CD4-positive, alpha-beta T cell (primary cell): ENCODE results near the gene FBXO9. TPM values are rescaled to one million over a fixed set of nuclear protein-coding genes. Genes with fewer than 3 reads are reported as not detected.

Experiments
- ATAC-seq: fragments of 200-7000 bp; cut with Tn5 transposase; one replicate; pipeline ENCODE4 v1.10.0; 2022; ENCODE audit warnings: mild to moderate bottlenecking; ENCODE audit not compliant: poor library complexity
- CTCF ChIA-PET: fragments of 350-600 bp; sonication (Branson Sonifier 250); formaldehyde crosslinking; loops from one replicate; lab custom pipeline; 2021; ENCODE audit warnings: antibody characterized with exemption, inconsistent platforms; lab: Charles Lee
- POLR2A ChIA-PET: fragments of 350-600 bp; sonication (Branson Sonifier 250); formaldehyde crosslinking; loops from one replicate; lab custom pipeline; 2021; ENCODE audit warnings: antibody characterized with exemption, inconsistent platforms; lab: Charles Lee
- DNase-seq, 14 experiments: peaks; one replicate each; pipeline ENCODE4 v3.0.0-alpha.2; 2013 to 2020; ENCODE audit warnings: mixed read lengths in 2 of 14
- H3K27ac ChIP-seq, 2 donors: one replicate each; pipeline versions ENCODE4 v1.5.1 to v1.7.0; 2013; ENCODE audit warnings: low read length in 2 of 2, low read depth in 1 of 2, mild to moderate bottlenecking in 1 of 2
- H3K27me3 ChIP-seq, 2 experiments: 1 replicate in 1 of 2; 2 replicates in 1 of 2; pipeline versions ENCODE4 v1.6.1 to v1.7.0; 2013; ENCODE audit warnings: low read length in 2 of 2, control low read depth in 1 of 2, mild to moderate bottlenecking in 1 of 2, moderate library complexity in 1 of 2; ENCODE audit not compliant: insufficient read depth in 2 of 2, control insufficient read depth in 1 of 2
- H3K36me3 ChIP-seq: one replicate; pipeline ENCODE4 v1.6.1; 2013; ENCODE audit warnings: low read length, control low read depth; ENCODE audit not compliant: insufficient read depth
- H3K4me1 ChIP-seq: one replicate; pipeline ENCODE4 v1.6.1; 2013; ENCODE audit warnings: low read length, control low read depth; ENCODE audit not compliant: insufficient read depth
- H3K4me3 ChIP-seq: one replicate; pipeline ENCODE4 v1.5.1; 2013; ENCODE audit warnings: mild to moderate bottlenecking, low read length, moderate library complexity
- H3K9me3 ChIP-seq, 2 experiments: 1 replicate in 1 of 2; 2 replicates in 1 of 2; pipeline versions ENCODE4 v1.6.1 to v1.7.0; 2013; ENCODE audit warnings: low read length in 2 of 2, mild to moderate bottlenecking in 2 of 2, control low read depth in 1 of 2, moderate library complexity in 1 of 2; ENCODE audit not compliant: control insufficient read depth in 1 of 2, insufficient read depth in 1 of 2
- H3K27ac Mint-ChIP-seq: one replicate; pipeline ENCODE4 v1.8.0; 2020; ENCODE audit warnings: mixed read lengths
- H3K27me3 Mint-ChIP-seq: one replicate; pipeline ENCODE4 v1.8.0; 2021; ENCODE audit warnings: mixed read lengths
- H3K36me3 Mint-ChIP-seq: one replicate; pipeline ENCODE4 v1.8.0; 2021; ENCODE audit warnings: low read depth, mixed read lengths
- H3K4me1 Mint-ChIP-seq: one replicate; pipeline ENCODE4 v1.8.0; 2021; ENCODE audit warnings: low read depth, mixed read lengths
- H3K4me3 Mint-ChIP-seq: one replicate; pipeline ENCODE4 v1.8.0; 2020; ENCODE audit warnings: mild to moderate bottlenecking, mixed read lengths
- H3K9me3 Mint-ChIP-seq: one replicate; pipeline ENCODE4 v1.8.0; 2020; ENCODE audit warnings: mixed read lengths
- intact Hi-C, 2 experiments: fragments of 100-400 bp; cut with DNase I in 1 of 2; cut with micrococcal nuclease in 1 of 2; formaldehyde crosslinking; loops; one replicate each; pipeline versions ENCODE4 v1.15.1 to v1.9.0; 2023 to 2025; cut with DNase I, micrococcal nuclease
- polyA plus RNA-seq, 2 donors: library from polyadenylated mRNA; unstranded; fragments of 120-200 nt; gene quantifications; one replicate each; pipeline ENCODE4 v1.2.1, GENCODE V29; 2013
- total RNA-seq, 174 experiments: library from RNA in 2 of 174; stranded (reverse) in 2 of 174; gene quantifications; one replicate each; pipeline ENCODE4 v1.2.3 and lab custom pipeline; 2021 to 2026
- TF ChIP-seq, protein P1 (sequence below): fragments of 200-600 bp; IDR thresholded peaks from one replicate; pipeline ENCODE4 v1.8.0; 2022; ENCODE audit warnings: antibody characterized with exemption, mild to moderate bottlenecking

The FBXO9 gene
- total RNA-seq (10 to 100 TPM; 67.3 to 77.0 TPM), total RNA-seq (lab: John Stamatoyannopoulos, UW) (20.7 to 125 (median 68.8) reads per million in 172 experiments)
- polyA plus RNA-seq (2013, experiment 1 of 2): 62.1 TPM
- 79.1 TPM for polyA plus RNA-seq (2013, experiment 2 of 2)

- no peaks in the 10 kb centered on the region for H3K27me3 ChIP-seq
- no peaks in the 10 kb centered on the region for H3K27me3 Mint-ChIP-seq
- ChIA-PET POLR2A (interaction anchor here (0.8 to 1.7 kb wide), 8 partner anchors 8 to 586 kb away, joined by 3 to 8 read pairs (median 3); partner anchors contain the start of genes GCLC and GSTA4), CTCF (interaction anchor here (1.1 to 4.0 kb wide), 4 partner anchors 14 to 71 kb away, joined by 3 to 24 read pairs (median 6); partner anchors contain the start of gene GSTA4)
- H3K36me3 ChIP-seq: no peaks in the 10 kb centered on the region
- DNase-seq (peak; percentile 48 to 88 (median 70)), ATAC-seq (peak; percentile 49)
- H3K36me3 Mint-ChIP-seq: peaks cover 14% of the 10 kb centered on the region
- H3K4me3 ChIP-seq: peak within 1 kb of the TSS; percentile 92
- H3K9me3 ChIP-seq: no peaks in the 10 kb centered on the region
- H3K4me3 Mint-ChIP-seq: peak within 1 kb of the TSS; percentile 97
- H3K9me3 Mint-ChIP-seq: no peaks in the 10 kb centered on the region
- peak within 1 kb of the TSS; percentile 68 to 84 for H3K27ac ChIP-seq
- intact Hi-C loops: loop anchor here in 1 of 2 experiments (2.0 to 5.0 kb wide), 3 partner anchors 393 to 781 kb away; partner anchors contain the start of genes MCM3 and TMEM14A
- H3K27ac Mint-ChIP-seq: peak within 1 kb of the TSS; percentile 92
- peaks cover 63% of the 10 kb centered on the region for H3K4me1 Mint-ChIP-seq
- TF ChIP-seq, protein P1, sequence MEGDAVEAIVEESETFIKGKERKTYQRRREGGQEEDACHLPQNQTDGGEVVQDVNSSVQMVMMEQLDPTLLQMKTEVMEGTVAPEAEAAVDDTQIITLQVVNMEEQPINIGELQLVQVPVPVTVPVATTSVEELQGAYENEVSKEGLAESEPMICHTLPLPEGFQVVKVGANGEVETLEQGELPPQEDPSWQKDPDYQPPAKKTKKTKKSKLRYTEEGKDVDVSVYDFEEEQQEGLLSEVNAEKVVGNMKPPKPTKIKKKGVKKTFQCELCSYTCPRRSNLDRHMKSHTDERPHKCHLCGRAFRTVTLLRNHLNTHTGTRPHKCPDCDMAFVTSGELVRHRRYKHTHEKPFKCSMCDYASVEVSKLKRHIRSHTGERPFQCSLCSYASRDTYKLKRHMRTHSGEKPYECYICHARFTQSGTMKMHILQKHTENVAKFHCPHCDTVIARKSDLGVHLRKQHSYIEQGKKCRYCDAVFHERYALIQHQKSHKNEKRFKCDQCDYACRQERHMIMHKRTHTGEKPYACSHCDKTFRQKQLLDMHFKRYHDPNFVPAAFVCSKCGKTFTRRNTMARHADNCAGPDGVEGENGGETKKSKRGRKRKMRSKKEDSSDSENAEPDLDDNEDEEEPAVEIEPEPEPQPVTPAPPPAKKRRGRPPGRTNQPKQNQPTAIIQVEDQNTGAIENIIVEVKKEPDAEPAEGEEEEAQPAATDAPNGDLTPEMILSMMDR: no peak
- peaks cover 32% of the 10 kb centered on the region for H3K4me1 ChIP-seq
Observed at GRCh38 chr6:53065266-53066076, at the start of gene FBXO9. TSS of gene FBXO9 (plus strand) at chr6:53065404. CDS start at chr6:53065790, 386 bp downstream.

DNA sequence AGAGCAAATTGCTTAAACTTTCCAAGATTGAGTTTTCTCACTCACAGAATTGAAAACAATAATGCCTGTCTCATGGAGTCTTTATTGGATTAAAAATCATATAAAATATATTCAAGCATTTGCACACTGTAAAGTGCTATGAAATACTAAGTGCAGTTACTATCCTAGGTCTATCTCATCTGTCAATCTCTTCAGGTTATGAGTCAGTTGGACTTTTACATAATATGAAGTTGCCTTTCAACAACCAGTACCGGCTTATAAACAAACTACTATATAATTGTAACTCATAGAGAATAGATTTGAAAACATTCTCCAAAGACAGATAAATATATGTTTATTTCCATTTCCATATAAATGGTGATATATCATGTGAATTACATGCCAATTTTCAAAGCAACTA is 49.7 kb upstream of the FBXO9 start:
- Histone ChIP-seq H3K9me3 (no peaks in the 10 kb centered on the region), H3K27me3 (no peaks in the 10 kb centered on the region), H3K4me1 (no peaks in the 10 kb centered on the region), H3K36me3 (peaks cover 66% of the 10 kb centered on the region), H3K27ac (no peak overlapping the region), H3K4me3 (no peak overlapping the region)
- Mint-ChIP-seq H3K27ac (no peak overlapping the region), H3K36me3 (peaks cover 89% of the 10 kb centered on the region), H3K4me1 (peaks cover 6% of the 10 kb centered on the region), H3K27me3 (no peaks in the 10 kb centered on the region), H3K4me3 (no peak overlapping the region), H3K9me3 (no peaks in the 10 kb centered on the region)
- DNase-seq (no peak), ATAC-seq (no peak)
- CTCF ChIA-PET: no interaction called here
- TF ChIP-seq, protein P1: no peak
- intact Hi-C loops: no loop called here
- POLR2A ChIA-PET: no interaction called here

GRCh38 chr6:53018446-53018845 is 46.8 kb upstream of the FBXO9 start:
- CTCF ChIA-PET: no interaction called here
- intact Hi-C loops: no loop called here
- no peaks in the 10 kb centered on the region for H3K27me3 ChIP-seq
- H3K9me3 ChIP-seq: no peaks in the 10 kb centered on the region
- H3K27ac Mint-ChIP-seq: no peak overlapping the region
- H3K36me3 ChIP-seq: peaks cover 41% of the 10 kb centered on the region
- no peak overlapping the region for H3K27ac ChIP-seq
- POLR2A ChIA-PET: interaction anchor here (1.0 kb wide), 1 partner anchor 11 kb away, joined by 3 read pairs; no protein-coding TSS in a partner anchor
- peaks cover 76% of the 10 kb centered on the region for H3K36me3 Mint-ChIP-seq
- ATAC-seq (no peak), DNase-seq (no peak)
- no peaks in the 10 kb centered on the region for H3K9me3 Mint-ChIP-seq
- no peaks in the 10 kb centered on the region for H3K4me1 ChIP-seq
- H3K4me3 ChIP-seq: no peak overlapping the region
- no peaks in the 10 kb centered on the region for H3K27me3 Mint-ChIP-seq
- peaks cover 15% of the 10 kb centered on the region for H3K4me1 Mint-ChIP-seq
- no peak overlapping the region for H3K4me3 Mint-ChIP-seq
- TF ChIP-seq, protein P1: no peak
